Left renal cortex interstitium (tissue), 4 donors: ENCODE measurements around the gene RCCD1. TPM values are rescaled to one million over a fixed set of nuclear protein-coding genes. Genes with fewer than 3 reads are reported as not detected.

Source experiments
- DNase-seq, 4 donors: peaks; one replicate each; pipeline ENCODE4 v3.0.0-alpha.2; 2013; ENCODE audit warnings: low read depth in 4 of 4, low spot score in 2 of 4, missing footprints in 1 of 4
- polyA plus RNA-seq, 4 donors: library from polyadenylated mRNA; unstranded; fragments of 120-200 nt; gene quantifications; one replicate each; pipeline ENCODE4 v1.2.1, GENCODE V29; 2013; ENCODE audit not compliant: insufficient read length in 4 of 4

The RCCD1 gene
- polyA plus RNA-seq, 4 donors, result 14.4 to 21.3 (median 17.7) TPM

DNA sequence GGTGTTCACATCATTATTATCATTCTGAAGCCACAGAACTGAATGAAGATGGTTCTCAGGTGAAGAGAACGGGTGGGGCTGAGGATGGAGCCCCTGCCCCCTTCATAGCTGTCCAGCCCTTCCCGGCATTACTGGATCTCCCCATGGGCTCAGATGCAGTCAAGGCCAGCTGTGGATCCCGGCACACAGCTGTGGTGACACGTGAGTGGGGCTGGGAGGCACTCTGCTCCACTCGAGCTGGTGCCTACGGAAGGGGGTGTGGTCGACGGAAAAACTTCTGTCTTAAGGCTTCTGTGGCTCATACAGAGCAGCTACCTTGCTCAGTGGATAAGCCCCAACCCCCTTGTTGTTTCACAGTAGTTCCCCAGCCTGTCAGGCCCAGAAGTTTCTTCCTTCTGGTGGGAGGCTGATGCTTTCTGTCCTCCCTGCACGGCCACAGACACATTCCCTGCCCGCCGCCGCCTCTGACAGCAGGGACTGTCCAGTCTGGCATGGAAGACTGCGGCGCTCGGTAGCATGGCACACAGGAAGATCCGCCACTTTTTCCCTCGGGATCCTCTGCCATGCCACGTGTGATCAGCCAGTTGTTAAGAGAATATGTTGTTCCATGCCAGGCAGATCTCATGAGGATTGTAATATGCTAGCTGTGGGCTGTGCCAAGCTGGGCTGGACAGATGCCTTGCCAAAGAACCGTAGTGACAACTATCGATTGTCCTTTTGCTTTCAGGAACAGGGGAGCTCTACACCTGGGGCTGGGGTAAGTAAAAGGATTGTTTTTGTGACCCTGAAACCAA, 5.8 kb downstream of the RCCD1 start:
- DNase-seq, result no peak

DNA sequence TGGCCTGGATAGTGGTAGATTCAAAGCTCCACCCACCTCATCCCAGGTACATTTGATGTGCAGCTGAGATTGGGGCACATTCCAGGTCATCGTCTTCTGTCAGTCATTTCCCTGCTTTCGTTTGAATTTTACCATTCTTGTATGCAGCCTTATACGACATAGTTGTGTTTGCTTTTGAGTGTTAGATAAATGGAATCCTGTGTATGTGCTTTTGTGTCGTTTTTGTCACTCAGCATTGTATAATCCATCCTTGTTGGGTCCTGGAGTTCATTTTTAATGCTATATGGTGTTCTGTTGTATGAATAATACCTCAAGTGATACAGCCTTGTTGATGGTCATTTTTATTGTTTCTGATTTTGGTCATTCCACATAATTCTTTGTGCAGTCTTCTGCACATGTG, 7.3 kb downstream of the RCCD1 start:
- no peak for DNase-seq

DNA sequence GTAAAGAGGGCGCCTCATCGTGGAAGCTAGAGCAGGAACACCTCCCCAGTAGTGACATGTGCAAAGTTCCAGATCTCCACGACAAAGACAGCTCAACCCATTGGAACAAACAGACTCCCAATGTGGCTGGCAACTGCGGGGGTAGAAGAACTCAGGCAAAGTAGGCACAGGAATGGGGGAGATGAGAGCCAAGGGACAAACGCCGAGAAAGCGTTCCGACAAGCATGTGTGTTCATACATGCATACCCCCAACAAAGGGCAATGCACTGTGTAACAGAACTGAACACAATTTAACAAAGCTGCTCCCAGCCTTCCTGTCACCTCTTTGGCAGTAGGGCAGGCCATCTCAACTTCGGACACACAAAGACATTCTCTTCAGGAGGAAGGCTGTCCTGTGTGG, 11.6 kb downstream of the RCCD1 start:
- DNase-seq, result no peak

DNA sequence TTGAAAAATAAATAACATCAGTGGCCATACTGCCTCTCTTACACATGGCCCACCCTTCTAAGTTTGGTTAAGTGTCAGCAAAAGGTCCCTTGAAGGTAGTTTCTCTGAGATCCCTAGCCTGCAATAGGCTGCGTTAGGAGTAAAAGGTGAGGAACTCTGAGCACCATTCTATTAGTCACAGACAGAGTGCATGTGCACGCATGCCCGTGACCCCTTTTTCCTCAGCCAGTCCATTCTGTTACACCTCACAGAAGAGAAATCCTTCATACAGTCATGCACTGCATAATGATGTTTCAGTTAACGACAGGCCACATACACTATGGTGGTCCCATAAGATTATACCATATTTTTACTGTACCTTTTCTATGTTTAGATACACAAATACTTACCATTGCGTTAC, 12.5 kb downstream of the RCCD1 start:
- DNase-seq, result no peak

DNA sequence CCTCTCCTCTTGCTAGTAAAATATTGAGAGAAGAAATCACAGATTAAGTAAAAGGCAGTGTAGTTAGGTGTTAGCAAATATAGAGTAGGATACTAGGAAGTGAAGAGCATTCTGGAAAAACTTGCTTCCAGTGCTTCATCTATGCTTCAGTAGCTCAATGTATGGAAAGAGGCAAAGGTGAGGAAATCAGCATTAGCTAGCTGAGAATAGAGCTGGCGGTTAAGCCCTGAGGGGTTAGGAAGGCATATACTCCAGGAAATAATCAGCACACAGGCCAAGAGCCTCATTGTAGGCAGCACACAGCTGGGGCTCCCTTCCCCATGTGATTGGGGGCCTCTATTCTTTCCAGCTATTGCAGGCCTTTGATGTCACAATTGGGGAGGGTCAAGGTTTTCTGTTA, 13.8 kb downstream of the RCCD1 start:
- DNase-seq, result no peak

DNA sequence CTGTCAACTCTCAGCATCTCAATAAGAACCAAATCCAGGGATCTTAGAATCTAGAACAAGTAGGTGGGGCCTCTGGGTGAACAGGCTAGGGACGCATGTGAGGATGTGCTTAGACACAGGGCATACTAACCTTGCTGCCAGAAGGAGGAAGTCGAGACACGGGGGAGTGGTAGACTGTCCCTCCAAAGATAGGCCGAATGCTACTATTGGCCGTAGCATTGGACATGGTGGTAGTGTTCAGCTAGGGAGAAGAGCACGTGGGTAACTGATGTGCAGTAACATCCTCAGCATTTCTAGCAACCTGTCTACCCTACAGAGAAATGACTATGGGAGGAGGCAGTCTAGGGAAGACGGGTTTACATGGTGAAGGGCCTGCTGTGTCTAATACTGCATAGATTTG, 15.6 kb downstream of the RCCD1 start:
- no peak for DNase-seq

DNA sequence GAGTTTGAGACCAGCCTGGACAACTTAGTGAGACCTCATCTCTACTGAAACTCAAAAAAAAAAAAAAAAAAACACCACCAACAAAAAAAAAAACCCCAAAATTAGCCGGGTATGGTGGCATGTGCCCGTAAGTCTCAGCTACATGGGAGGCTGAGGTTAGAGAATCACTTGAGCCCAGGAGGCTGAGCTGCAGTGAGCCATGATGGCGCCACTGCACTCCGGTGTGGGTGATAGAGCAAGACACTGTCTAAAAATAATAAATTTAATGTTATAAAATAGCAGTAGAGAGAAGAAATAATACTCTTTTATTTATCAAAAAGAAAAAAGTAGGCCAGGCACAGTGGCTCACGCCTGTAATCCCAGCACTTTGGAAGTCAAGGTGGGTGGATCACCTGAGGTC, 17.4 kb downstream of the RCCD1 start:
- no peak for DNase-seq

DNA sequence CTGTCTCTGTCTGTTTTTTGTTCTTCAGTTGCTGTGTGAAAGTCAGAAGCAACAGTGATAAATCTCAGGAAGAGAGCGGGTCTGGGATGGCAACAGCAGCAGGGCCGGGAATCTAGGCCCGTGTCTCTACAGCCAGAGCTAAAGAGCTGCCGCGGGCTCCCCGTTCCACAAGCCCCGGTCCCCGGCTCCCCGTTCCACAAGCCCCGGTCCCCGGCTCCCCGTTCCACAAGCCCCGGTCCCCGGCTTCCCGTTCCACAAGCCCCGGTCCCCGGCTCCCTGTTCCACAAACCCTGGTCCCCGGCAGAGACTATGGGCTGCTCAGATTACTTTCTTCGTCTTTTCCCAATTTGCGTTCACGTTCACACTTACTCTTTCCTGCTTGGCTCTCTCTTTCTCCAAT, 19.5 kb downstream of the RCCD1 start:
- DNase-seq, result no peak

DNA sequence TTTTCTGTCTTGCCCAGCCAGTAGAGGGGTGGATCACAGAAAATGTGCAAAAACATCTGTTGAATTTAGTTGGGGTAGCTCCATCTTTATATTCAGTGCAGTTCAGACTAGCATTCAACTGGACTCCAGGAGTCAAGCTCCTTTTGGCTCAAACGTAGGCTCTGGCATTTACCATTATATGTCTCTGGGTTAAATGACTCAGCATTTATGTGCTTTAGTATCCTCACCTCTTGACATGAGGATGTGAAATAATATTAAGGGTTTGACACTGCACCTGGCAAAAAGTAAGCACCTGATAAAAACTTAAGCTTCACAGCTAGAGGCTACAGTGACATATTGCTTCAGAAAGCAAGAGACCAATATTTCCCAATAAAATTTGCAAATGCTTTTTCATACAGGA, 24.9 kb downstream of the RCCD1 start:
- no peak for DNase-seq

DNA sequence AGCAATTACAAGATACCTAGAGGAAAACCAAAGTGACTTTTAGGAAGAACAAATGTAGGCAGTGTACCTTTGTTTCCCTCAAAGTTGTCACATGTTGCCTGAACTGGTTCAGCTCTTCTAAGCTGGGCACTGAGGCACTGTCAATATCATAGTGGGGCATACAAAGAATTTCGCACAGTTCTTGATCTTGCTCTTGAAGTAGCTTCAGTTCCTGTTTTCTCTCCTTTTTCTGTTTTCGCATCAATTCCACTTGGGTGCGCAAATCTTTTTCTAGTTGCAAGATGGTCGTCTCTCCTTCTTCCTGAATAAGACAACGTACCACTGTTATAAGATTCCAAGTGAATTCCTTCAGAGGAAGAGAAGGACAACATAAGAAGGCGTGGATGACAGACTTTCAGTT, 27.0 kb downstream of the RCCD1 start:
- DNase-seq, result no peak

DNA sequence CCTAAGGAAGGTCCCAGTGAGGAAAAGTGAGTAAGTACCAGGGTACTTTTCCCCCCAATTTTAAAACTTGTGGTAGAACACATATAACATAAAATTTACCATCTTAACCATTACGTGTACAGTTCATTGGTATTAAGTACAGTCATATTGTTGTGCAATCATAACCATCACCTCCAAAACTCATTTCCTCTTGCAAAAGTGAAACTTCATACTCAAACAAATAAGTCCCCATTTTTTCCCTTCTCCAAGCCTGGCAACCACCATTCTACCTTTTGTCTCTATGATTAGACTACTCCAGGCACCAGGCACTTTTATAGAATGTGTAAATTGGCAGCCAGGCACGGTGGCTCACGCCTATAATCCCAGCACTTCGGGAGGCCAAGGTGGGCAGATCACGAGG, 27.5 kb downstream of the RCCD1 start:
- DNase-seq, result no peak

DNA sequence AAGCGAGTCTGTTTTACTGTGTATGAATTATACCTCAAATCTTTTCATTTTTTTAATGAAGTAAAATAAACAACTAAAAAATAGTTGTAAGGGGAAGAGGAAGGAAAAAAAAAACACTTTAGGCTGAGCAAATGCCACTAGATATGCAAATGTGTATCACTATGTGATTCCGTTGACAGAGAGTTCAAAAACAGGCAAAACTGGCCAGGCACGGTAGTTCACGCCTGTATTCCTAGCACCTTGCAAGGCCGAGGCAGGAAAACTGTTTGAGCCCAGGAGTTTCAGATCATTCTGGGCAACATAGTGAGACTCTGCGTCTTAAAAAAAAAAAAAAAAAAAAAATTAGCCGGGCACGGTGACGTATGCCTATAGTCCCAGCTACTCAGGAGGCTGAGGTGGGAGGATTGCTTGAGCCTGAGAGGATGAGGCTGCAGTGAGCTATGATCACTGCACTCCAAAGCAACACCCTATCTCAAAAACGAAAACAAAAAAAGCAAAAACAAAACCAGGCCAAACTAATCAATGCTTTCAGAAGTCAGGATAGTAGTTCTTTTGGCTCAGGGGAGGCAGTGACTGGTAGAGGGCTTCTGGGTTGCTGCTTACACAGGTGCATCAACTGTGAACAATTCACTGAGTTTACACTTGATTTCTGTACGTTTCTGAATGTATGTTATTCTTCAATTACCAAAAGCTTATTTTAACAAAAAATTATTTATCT, 32.3 kb downstream of the RCCD1 start:
- DNase-seq, result no peak

DNA sequence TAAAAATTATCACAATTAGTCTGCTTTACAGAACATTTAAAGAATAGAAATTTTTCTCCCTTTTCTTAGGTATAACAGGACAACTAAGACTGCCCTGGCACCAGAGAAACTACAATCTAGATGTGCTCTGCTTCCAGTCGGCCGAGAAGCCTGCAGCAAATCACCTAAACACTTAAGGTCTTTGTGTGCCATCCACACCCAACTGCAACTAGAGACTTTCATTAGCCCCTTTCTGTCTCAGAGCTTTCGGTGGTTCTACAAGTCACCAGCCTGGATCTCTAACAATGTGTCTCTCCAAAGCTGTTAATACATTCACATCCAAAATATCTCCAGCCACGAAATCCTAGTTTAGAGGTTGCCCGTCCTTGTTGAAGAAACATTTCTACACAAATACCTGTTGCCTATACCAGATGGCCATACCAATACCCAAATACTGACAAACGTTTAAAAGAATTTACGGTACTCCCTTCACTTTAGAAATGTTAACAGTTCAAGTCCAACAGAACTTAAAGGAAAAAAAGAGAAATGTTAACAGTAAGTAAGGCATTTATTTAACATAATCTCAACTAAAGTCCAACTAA, 33.0 kb downstream of the RCCD1 start:
- no peak for DNase-seq

DNA sequence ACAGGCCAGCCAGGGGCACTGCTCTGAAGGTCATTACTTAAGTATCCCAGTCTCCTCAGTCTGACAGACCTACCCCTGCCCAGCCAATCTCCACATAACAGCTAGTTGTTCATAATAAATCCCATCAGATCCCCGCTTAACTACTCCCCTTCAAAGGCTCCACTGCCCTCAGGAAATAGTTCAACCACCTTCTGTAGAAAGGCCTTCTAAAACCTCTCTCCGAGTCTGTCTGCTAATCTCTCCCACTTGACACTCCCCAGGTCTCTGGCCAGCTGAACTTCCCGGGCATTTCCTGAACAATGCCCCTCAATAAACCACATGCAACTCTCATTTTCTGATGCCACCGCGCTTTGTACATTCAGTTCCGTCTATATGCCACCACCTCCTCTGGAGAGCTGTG, 33.6 kb downstream of the RCCD1 start:
- DNase-seq, result no peak

DNA sequence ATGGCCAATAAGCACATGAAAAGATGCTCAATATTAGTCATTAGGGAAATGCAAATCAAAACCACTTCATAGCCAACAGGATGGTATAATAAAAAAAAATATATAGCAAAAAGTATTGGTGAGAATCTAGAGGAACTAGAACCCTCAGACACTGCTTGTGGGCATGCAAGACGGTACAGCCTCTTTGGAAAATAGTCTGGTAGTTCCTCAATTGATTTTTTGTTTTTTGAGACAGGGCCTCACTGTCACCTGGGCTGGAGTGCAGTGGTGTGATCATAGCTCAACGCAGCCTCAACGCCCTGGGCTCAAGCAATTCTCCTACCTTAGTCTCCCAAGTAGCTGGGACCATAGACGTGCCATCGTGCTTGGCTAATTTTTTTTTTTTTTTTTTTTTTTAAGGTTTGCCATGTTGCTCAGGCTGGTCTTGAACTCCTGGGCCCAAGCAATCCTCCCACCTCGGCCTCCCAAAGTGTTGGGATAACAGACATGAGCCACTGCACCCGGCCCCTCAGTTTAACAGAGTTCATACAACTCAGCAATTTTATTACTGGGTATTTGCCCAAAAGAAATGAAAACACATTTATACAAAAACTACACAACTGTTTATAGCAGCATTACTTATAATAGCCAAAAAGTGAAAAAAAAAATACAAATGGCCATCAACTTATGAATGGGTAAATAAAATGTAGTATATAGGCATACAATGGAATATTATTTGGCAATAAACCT, 34.5 kb downstream of the RCCD1 start:
- DNase-seq, result no peak

DNA sequence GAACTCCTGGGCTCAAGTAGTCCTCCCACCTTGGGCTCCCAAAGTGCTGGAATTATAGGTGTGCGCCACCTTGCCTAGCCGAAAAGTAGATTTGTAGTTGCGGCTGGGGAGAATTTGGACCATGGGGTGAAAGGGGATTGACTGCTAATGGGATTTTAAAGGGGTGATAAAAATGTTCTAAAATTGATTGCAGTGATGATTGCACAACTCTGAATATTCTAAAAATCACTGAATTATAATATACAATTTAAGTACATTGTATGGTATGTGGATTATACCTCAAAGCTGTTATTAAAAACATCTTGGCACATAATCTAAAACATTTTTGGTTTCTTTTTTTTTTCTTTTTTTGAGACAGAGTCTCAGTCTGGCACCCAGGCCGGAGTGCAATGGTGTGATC, 35.8 kb downstream of the RCCD1 start:
- DNase-seq, result no peak

DNA sequence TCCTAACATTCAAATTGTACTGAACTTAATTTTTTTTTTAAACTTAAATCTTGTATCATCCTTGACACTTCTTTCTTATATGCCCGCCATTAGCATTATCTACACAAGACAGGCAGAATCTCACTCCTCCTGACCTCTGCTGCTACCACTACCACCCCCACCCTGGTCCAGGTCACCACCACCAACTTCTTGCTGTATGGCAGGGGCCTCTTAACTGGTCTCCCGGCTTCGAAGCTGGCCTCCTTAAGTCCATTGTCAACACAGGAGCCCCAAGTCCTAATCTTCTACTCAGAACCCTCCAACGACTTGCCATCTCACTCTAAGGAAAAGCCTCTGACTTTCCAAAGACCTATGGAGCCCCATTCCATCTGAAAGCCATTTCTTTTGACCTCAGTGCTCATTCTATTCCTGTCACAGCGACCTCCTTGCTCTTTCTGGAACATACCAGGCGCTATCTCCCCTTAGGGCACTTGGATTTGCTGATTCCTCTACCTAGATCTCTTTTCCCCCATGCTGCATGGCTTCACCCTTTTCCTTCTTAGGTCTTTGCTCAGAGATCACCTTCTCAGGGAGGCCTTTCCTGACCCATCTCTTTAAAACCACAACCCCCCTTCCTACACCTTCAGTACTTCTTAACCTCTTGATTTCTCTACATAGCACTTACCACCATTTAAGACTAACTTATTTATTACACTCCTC, 37.1 kb downstream of the RCCD1 start:
- no peak for DNase-seq

DNA sequence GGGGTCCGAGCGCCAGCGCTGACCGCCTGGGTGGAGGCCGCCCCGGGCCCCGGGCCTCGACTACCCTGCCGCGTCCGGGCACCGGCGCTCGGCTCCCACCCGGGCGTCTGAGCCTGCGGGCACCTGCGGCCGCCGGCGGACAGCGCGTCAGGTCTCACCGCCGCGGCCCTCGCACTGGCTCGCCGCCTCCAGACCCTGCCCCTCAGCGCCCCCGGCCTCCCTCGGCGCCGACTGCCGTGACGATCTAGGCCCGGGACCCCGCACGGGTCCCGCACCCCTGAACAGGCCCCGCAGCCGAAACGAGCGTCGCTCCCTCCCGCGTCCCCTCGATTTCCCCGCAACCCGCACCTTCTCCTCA, 39.4 kb downstream of the RCCD1 start:
- no peak for DNase-seq

DNA sequence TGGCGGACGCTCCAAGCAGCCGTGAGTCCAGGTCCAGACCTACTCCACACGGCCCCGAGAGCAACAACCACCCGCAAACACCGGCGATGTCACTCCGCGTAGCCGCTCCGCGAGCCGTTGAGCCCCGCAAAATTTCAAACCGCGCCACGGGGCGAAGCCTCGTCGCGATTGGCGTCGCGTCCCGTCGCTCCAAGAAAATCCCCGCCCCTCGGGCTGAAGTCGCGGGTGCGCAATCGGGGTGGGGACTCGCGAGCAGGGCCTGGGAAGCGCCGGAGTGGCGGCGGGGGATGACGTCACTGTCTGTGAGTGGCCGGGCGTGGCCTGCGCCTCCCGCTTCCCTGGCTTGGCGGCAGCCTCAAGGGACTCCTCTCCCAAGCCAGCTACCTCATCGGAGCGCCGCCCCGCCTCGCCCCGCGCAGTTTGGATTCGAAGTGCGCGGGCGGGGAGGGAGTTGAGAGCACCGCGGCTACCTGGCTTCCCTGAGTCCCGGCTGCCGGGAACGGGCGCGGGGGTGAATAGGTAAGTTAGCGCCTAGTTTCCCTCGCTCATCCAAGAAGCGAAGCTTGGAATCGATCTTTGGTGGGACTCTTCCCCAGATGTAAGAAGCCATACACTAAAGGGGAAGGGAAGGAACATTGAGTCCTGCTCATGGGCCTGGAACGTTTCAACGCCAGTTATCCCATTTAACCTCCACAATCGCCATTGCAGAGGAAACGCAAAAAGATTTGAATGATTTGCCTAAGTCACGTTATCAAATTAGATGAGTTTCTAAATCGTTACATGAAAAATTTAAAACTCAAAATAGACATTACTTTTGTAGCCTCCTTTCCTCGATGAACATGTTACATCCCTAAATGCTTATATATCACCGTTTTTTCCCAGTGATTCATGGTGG, 40.0 kb downstream of the RCCD1 start, which contains the start of gene PRC1:
Gene PRC1, minus strand, starts transcription at position 119 of the 895 bp plus-strand sequence. Its CDS starts 118 bp downstream, at position 1.
- peak; percentile 82 to 95 (median 90) for DNase-seq

DNA sequence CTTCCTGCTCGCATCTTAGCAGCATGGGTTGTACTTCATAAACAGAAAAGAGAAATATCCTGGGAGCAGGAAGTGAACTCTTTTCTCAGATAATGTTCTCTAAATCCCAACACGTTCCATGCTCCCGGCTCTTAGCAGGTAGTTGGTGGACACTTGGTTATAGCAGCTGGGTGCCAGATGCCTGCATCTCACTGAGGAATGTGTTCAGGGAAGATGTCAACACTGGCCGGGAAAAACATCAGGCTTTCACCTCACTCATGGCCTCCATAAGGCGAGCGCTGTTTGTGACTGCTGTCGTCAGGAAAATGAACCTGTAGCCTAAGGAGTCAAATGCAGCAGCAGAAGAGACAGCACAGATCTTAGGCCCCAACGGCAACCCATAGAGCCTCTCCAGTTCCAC, 44.1 kb downstream of the RCCD1 start:
- no peak for DNase-seq
